HG02852 (cell line): ENCODE results near the gene USP17L11.
"Not testable (repeated sequence)": the region's sequence is repeated elsewhere in the genome, so short reads cannot be mapped to it uniquely, and the experiment has no call there.

Experiments used
- ATAC-seq: cut with Tn5 transposase; IDR thresholded peaks from one replicate; pipeline ENCODE4 v1.9.1; 2021; ENCODE audit warnings: mild to moderate bottlenecking, moderate library complexity; ENCODE audit not compliant: unreplicated experiment

The USP17L11 gene, protein sequence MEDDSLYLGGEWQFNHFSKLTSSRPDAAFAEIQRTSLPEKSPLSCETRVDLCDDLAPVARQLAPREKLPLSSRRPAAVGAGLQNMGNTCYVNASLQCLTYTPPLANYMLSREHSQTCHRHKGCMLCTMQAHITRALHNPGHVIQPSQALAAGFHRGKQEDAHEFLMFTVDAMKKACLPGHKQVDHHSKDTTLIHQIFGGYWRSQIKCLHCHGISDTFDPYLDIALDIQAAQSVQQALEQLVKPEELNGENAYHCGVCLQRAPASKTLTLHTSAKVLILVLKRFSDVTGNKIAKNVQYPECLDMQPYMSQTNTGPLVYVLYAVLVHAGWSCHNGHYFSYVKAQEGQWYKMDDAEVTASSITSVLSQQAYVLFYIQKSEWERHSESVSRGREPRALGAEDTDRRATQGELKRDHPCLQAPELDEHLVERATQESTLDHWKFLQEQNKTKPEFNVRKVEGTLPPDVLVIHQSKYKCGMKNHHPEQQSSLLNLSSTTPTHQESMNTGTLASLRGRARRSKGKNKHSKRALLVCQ

DNA sequence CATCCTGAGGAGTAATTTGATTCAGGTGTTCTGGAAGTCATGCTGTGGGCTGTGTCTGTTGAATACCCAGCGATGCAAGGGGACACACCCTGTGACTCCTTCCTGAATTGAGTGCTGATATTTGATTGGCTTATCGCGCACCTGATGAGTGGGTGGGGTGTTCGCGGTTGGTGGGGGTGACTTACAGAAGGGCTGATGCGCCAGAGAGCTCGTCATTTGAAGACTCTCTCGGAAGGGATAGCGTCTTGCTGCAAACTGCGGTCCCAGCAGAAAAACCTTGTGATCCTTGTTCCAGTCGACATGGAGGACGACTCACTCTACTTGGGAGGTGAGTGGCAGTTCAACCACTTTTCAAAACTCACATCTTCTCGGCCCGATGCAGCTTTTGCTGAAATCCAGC is at the start of gene USP17L11:
USP17L11 (plus strand) TSS at position 301 of the 400 bp plus-strand sequence; CDS start at position 301, 0 bp downstream.
- ATAC-seq: not testable (repeated sequence)

DNA sequence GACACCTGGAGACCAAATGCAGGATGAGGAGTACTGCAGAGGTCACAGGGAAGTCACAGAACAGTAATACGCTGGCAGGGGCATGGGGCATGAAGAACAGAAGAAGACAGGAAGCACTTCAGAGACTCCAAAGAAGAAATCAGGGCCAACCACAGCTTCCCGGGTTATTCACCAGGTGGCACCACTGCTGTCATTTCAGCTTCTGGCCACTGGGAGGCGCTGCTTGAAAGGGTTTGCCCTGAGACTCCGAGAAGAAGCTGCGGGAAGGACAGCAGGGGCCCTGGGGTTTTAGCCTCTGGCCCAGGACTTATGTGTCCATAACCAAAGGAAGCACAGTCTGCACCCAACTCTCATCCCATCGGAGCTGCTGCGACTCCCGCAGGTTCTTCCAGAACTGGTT is 49.2 kb upstream of the USP17L11 start:
- ATAC-seq: not testable (repeated sequence)

DNA sequence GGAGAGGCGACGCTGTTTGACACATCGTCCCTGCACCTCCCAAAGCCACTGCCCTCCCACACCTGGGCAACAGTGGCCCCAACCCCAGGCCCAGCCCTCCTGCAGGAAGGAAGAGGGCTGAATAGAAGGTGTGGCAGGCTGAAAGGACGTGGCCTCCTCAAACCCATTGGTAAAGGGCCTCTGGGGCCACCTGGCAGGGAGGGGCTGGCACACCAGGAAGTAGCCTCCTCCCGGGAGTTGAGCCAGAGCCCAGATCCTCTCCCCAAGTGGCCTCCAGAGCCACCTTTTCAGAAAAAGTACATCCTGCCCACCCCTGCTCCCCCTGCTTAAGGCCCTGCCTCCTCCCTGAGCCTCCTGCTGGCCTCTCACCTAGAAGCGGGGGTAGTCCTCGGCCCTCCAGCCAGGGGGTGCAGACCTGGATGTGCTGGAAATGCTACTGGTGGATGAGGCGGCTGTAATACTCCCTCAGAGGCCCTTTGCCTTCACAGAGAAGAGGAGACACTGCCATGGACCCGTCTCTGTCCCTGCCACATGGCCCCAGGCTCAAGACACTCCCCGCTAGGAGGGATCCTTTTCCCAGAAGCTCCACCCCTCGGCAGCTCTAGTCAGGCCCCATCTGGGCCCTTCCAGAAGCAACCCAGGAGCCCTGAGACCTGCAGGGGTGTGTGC is 45.3 kb upstream of the USP17L11 start, which contains the start of gene FAM90A26:
FAM90A26 (plus strand) TSS at position 619 of the 669 bp plus-strand sequence. CDS start 2,764 bp downstream, outside the sequence.
- not testable (repeated sequence) for ATAC-seq

DNA sequence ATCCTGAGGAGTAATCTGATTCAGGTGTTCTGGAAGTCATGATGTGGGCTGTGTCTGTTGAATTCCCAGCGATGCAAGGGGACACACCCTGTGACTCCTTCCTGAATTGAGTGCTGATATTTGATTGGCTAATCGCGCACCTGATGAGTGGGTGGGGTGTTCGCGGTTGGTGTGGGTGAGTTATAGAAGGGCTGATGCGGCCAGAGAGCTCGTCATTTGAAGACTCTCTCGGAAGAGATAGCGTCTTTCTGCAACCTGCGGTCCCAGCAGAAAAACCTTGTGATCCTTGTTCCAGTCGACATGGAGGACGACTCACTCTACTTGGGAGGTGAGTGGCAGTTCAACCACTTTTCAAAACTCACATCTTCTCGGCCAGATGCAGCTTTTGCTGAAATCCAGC is 4.8 kb upstream of the USP17L11 start, which contains the start of gene USP17L10:
USP17L10 (plus strand) TSS at position 301 of the 400 bp plus-strand sequence; CDS start at position 301, 0 bp downstream.
- ATAC-seq: not testable (repeated sequence)

DNA sequence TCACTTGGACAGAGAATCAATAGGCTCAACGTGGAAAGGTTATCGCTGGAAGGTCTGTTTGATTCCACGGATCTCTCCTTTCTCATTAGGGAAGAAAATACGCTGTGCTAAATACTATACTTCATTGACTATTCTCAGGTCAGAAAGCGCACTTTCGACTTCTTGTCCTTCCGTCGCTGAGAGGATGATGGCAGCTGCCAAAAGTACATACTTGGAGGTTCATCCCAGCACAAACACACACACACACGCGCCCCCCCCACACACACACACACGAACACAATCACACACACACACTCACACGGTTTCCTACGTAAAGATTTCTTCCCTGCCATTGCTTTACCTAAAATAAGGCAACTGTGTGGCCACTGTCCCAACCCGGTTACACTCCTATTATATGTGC is 504 bp upstream of the USP17L11 start:
- not testable (repeated sequence) for ATAC-seq

DNA sequence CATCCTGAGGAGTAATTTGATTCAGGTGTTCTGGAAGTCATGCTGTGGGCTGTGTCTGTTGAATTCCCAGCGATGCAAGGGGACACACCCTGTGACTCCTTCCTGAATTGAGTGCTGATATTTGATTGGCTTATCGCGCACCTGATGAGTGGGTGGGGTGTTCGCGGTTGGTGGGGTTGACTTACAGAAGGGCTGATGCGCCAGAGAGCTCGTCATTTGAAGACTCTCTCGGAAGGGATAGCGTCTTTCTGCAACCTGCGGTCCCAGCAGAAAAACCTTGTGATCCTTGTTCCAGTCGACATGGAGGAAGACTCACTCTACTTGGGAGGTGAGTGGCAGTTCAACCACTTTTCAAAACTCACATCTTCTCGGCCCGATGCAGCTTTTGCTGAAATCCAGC is 4.6 kb downstream of the USP17L11 start, which contains the start of gene USP17L12:
USP17L12 (plus strand) TSS at position 301 of the 400 bp plus-strand sequence; CDS start at position 301, 0 bp downstream.
- ATAC-seq: not testable (repeated sequence)

DNA sequence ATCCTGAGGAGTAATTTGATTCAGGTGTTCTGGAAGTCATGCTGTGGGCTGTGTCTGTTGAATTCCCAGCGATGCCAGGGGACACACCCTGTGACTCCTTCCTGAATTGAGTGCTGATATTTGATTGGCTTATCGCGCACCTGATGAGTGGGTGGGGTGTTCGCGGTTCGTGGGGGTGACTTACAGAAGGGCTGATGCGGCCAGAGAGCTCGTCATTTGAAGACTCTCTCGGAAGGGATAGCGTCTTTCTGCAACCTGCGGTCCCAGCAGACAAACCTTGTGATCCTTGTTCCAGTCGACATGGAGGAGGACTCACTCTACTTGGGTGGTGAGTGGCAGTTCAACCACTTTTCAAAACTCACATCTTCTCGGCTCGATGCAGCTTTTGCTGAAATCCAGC is 9.4 kb downstream of the USP17L11 start, which contains the start of gene USP17L13:
USP17L13 (plus strand) TSS at position 301 of the 400 bp plus-strand sequence; CDS start at position 301, 0 bp downstream.
- not testable (repeated sequence) for ATAC-seq

DNA sequence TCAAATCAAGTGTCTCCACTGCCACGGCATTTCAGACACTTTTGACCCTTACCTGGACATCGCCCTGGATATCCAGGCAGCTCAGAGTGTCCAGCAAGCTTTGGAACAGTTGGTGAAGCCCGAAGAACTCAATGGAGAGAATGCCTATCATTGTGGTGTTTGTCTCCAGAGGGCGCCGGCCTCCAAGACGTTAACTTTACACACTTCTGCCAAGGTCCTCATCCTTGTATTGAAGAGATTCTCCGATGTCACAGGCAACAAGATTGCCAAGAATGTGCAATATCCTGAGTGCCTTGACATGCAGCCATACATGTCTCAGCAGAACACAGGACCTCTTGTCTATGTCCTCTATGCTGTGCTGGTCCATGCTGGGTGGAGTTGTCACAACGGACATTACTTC is 15.0 kb downstream of the USP17L11 start:
- ATAC-seq: not testable (repeated sequence)

DNA sequence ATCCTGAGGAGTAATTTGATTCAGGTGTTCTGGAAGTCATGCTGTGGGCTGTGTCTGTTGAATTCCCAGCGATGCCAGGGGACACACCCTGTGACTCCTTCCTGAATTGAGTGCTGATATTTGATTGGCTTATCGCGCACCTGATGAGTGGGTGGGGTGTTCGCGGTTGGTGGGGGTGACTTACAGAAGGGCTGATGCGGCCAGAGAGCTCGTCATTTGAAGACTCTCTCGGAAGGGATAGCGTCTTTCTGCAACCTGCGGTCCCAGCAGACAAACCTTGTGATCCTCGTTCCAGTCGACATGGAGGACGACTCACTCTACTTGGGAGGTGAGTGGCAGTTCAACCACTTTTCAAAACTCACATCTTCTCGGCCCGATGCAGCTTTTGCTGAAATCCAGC is 18.9 kb downstream of the USP17L11 start, which contains the start of gene USP17L15:
USP17L15 (plus strand) TSS at position 301 of the 400 bp plus-strand sequence; CDS start at position 301, 0 bp downstream.
- not testable (repeated sequence) for ATAC-seq

DNA sequence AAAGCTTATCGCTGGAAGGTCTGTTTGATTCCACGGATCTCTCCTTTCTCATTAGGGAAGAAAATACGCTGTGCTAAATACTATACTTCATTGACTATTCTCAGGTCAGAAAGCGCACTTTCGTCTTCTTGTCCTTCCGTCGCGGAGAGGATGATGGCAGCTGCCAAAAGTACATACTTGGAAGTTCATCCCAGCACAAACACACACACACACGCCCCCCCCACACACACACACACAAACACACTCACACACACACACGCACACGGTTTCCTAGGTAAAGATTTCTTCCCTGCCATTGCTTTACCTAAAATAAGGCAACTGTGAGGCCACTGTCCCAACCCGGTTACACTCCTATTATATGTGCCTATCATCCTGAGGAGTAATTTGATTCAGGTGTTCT is 23.3 kb downstream of the USP17L11 start:
- not testable (repeated sequence) for ATAC-seq

DNA sequence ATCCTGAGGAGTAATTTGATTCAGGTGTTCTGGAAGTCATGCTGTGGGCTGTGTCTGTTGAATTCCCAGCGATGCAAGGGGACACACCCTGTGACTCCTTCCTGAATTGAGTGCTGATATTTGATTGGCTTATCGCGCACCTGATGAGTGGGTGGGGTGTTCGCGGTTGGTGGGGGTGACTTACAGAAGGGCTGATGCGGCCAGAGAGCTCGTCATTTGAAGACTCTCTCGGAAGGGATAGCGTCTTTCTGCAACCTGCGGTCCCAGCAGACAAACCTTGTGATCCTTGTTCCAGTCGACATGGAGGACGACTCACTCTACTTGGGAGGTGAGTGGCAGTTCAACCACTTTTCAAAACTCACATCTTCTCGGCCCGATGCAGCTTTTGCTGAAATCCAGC is 28.4 kb downstream of the USP17L11 start, which contains the start of gene USP17L17:
USP17L17 (plus strand) TSS at position 301 of the 400 bp plus-strand sequence; CDS start at position 301, 0 bp downstream.
- not testable (repeated sequence) for ATAC-seq

DNA sequence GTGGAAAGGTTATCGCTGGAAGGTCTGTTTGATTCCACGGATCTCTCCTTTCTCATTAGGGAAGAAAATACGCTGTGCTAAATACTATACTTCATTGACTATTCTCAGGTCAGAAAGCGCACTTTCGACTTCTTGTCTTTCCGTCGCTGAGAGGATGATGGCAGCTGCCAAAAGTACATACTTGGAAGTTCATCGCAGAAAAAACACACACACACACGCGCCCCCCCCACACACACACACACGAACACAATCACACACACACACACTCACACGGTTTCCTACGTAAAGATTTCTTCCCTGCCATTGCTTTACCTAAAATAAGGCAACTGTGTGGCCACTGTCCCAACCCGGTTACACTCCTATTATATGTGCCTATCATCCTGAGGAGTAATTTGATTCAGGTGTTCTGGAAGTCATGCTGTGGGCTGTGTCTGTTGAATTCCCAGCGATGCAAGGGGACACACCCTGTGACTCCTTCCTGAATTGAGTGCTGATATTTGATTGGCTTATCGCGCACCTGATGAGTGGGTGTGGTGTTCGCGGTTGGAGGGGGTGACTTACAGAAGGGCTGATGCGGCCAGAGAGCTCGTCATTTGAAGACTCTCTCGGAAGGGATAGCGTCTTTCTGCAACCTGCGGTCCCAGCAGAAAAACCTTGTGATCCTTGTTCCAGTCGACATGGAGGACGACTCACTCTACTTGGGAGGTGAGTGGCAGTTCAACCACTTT is 32.9 kb downstream of the USP17L11 start, which contains the start of gene USP17L18:
USP17L18 (plus strand) TSS at position 678 of the 728 bp plus-strand sequence; CDS start at position 678, 0 bp downstream.
- not testable (repeated sequence) for ATAC-seq

DNA sequence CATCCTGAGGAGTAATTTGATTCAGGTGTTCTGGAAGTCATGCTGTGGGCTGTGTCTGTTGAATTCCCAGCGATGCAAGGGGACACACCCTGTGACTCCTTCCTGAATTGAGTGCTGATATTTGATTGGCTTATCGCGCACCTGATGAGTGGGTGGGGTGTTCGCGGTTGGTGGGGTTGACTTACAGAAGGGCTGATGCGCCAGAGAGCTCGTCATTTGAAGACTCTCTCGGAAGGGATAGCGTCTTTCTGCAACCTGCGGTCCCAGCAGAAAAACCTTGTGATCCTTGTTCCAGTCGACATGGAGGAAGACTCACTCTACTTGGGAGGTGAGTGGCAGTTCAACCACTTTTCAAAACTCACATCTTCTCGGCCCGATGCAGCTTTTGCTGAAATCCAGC is 37.9 kb downstream of the USP17L11 start, which contains the start of gene USP17L19:
USP17L19 (plus strand) TSS at position 301 of the 400 bp plus-strand sequence; CDS start at position 301, 0 bp downstream.
- ATAC-seq: not testable (repeated sequence)

DNA sequence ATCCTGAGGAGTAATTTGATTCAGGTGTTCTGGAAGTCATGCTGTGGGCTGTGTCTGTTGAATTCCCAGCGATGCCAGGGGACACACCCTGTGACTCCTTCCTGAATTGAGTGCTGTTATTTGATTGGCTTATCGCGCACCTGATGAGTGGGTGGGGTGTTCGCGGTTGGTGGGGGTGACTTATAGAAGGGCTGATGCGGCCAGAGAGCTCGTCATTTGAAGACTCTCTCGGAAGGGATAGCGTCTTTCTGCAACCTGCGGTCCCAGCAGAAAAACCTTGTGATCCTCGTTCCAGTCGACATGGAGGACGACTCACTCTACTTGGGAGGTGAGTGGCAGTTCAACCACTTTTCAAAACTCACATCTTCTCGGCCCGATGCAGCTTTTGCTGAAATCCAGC is 42.6 kb downstream of the USP17L11 start, which contains the start of gene USP17L20:
USP17L20 (plus strand) TSS at position 301 of the 400 bp plus-strand sequence; CDS start at position 301, 0 bp downstream.
- ATAC-seq: not testable (repeated sequence)

DNA sequence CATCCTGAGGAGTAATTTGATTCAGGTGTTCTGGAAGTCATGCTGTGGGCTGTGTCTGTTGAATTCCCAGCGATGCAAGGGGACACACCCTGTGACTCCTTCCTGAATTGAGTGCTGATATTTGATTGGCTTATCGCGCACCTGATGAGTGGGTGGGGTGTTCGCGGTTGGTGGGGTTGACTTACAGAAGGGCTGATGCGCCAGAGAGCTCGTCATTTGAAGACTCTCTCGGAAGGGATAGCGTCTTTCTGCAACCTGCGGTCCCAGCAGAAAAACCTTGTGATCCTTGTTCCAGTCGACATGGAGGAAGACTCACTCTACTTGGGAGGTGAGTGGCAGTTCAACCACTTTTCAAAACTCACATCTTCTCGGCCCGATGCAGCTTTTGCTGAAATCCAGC is 47.4 kb downstream of the USP17L11 start, which contains the start of gene USP17L21:
USP17L21 (plus strand) TSS at position 301 of the 400 bp plus-strand sequence; CDS start at position 301, 0 bp downstream.
- not testable (repeated sequence) for ATAC-seq
